ENCODE data around the gene SPRTN.

DNA sequence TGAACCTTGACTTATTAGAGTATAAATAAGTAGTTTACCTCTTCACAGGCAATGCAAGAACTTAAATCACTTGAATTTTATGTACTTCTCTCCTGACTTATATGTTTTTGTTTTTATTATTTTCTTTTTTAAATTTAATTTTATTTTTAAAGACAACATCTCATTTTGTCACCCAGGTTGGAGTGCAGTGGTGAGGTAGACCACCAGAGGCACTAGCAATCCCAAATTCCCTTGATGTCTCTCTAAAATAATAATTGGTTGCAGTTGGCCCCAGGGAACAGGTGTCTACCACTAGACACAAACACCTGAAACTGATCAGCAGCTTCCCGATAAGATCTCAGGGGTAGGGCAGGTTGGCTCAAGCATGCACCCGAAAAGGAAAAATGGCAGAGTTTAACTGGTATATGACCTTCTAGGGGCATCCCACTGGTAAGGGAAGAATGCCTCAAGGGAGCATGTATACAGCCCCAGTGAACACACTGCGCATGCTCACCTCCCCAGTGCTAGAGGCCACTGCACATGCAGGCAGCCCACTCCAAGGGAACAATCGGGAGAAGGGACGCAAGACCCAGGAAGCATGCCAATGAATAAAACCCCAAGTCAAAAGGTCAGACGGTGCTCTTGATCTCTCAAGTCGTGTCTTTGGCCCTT lies 15.1 kb upstream of the SPRTN start:
- TF ChIP-seq FOSL1 (IDR thresholded peaks at IDR 0.05; ENCODE audit: low read depth) (no peak), EZH2 (IDR thresholded peaks at IDR 0.05) (no peak), YY1 (IDR thresholded peaks at IDR 0.05; ENCODE audit: extremely low read depth, insufficient replicate concordance, low read depth, low read length) (no peak), POLR2A (IDR thresholded peaks at IDR 0.05; ENCODE audit: borderline replicate concordance, extremely low read depth, insufficient read depth, insufficient read length) (no peak), RAD21 (IDR thresholded peaks at IDR 0.05; ENCODE audit: low read depth) (no peak; the same call in 1 of the 2 replicates)
- TF ChIP-seq, protein P1, sequence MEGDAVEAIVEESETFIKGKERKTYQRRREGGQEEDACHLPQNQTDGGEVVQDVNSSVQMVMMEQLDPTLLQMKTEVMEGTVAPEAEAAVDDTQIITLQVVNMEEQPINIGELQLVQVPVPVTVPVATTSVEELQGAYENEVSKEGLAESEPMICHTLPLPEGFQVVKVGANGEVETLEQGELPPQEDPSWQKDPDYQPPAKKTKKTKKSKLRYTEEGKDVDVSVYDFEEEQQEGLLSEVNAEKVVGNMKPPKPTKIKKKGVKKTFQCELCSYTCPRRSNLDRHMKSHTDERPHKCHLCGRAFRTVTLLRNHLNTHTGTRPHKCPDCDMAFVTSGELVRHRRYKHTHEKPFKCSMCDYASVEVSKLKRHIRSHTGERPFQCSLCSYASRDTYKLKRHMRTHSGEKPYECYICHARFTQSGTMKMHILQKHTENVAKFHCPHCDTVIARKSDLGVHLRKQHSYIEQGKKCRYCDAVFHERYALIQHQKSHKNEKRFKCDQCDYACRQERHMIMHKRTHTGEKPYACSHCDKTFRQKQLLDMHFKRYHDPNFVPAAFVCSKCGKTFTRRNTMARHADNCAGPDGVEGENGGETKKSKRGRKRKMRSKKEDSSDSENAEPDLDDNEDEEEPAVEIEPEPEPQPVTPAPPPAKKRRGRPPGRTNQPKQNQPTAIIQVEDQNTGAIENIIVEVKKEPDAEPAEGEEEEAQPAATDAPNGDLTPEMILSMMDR (IDR thresholded peaks at IDR 0.05 in 2 of 3, conservative IDR thresholded peaks at IDR 0.05 in 1 of 3; ENCODE audit: borderline replicate concordance in 1 of 3, insufficient read depth in 1 of 3, low read depth in 2 of 3, low read length in 2 of 3), result peak in 2 of 3 experiments; percentile 22 to 31; a peak in 4 of 6 replicates
